Type B pancreatic cell (in vitro differentiated cells): ENCODE measurements around the gene DLGAP4. TPM values are rescaled to one million over a fixed set of nuclear protein-coding genes. Genes with fewer than 3 reads are reported as not detected.

ENCODE experiments used
- DNase-seq: peaks from one replicate; pipeline ENCODE4 v3.0.0; 2021; ENCODE audit warnings: mixed read lengths; ENCODE audit not compliant: unreplicated experiment; ENCODE audit errors: extremely low spot score
- H3K27ac Mint-ChIP-seq: 2 replicates; pipeline ENCODE4 v1.8.0; 2021; ENCODE audit warnings: mild to moderate bottlenecking, mixed read lengths
- H3K27me3 Mint-ChIP-seq: 2 replicates; pipeline ENCODE4 v1.8.0; 2021; ENCODE audit warnings: mixed read lengths
- H3K36me3 Mint-ChIP-seq: 2 replicates; pipeline ENCODE4 v1.8.0; 2021; ENCODE audit warnings: mixed read lengths
- H3K4me1 Mint-ChIP-seq: one replicate; pipeline ENCODE4 v1.8.0; 2021; ENCODE audit warnings: mixed read lengths; ENCODE audit not compliant: unreplicated experiment
- H3K4me3 Mint-ChIP-seq: 2 replicates; pipeline ENCODE4 v1.8.0; 2021; ENCODE audit warnings: mild to moderate bottlenecking, mixed read lengths
- H3K9me3 Mint-ChIP-seq: 2 replicates; pipeline ENCODE4 v1.8.0; 2021; ENCODE audit warnings: mixed read lengths
- total RNA-seq: library from RNA; stranded (reverse); gene quantifications from 2 replicates; pipeline ENCODE4 v1.2.1, GENCODE V29; 2021; ENCODE audit warnings: low replicate concordance
- TF ChIP-seq, protein P1 (sequence below): fragments of 200-600 bp; sonication (generic); conservative IDR thresholded peaks from 2 replicates; pipeline ENCODE4 v1.5.0; 2021; ENCODE audit warnings: antibody characterized with exemption, mild to moderate bottlenecking

Gene DLGAP4
- total RNA-seq, 1 donor from 2014 or later = 78.0 TPM

DNA sequence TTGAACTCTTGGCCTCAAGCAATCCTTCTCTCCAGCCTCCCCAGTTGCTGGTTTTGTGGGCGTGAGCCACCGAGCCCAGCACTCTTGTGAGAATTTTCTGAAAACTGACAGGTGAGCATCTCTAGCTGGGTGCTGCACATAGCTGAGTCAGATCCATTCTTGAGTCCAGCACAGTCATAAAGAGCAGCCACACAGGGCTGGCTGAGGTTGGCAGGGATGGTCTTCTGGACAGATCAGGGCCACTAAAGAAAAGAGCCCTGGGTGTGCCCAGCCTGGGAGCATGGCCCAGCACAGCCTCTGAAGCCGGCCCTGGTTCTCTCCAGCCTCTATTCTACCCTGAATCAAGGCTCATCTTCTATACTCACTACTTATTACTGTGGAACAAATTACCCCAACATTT lies 11.5 kb downstream of the DLGAP4 start:
- TF ChIP-seq, protein P1, sequence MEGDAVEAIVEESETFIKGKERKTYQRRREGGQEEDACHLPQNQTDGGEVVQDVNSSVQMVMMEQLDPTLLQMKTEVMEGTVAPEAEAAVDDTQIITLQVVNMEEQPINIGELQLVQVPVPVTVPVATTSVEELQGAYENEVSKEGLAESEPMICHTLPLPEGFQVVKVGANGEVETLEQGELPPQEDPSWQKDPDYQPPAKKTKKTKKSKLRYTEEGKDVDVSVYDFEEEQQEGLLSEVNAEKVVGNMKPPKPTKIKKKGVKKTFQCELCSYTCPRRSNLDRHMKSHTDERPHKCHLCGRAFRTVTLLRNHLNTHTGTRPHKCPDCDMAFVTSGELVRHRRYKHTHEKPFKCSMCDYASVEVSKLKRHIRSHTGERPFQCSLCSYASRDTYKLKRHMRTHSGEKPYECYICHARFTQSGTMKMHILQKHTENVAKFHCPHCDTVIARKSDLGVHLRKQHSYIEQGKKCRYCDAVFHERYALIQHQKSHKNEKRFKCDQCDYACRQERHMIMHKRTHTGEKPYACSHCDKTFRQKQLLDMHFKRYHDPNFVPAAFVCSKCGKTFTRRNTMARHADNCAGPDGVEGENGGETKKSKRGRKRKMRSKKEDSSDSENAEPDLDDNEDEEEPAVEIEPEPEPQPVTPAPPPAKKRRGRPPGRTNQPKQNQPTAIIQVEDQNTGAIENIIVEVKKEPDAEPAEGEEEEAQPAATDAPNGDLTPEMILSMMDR = no peak

DNA sequence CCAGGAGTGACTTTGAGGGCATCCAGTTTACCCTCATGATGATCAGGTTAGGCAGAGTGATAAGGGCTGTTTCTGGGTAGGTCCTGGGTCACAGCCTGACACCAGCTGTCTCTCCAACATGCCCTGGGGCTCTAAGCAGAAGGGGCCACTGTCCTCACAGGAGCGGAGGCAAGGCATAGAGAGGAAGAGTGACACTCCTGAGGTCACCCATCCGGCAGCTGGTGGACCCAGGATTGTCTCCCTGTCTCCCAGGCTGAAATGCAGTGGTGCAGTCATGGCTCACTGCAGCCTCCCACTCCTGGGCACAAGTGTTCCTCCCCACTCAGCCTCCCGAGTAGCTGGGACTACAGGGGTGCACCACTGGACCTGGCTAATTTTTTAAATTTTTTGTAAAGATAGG lies 12.0 kb downstream of the DLGAP4 start:
- Mint-ChIP-seq H3K27ac (no peak overlapping the region), H3K27me3 (peaks cover 26% of the 10 kb centered on the region), H3K4me1 (no peaks in the 10 kb centered on the region), H3K4me3 (no peak overlapping the region), H3K36me3 (no peaks in the 10 kb centered on the region), H3K9me3 (no peaks in the 10 kb centered on the region)
- DNase-seq = no peak
- TF ChIP-seq, protein P1 = no peak

More for the DNA sequence above, 11.5 kb downstream of the DLGAP4 start:
- H3K4me3 Mint-ChIP-seq = no peak overlapping the region
- H3K36me3 Mint-ChIP-seq = no peaks in the 10 kb centered on the region
- H3K4me1 Mint-ChIP-seq = no peaks in the 10 kb centered on the region
- no peaks in the 10 kb centered on the region for H3K9me3 Mint-ChIP-seq
- H3K27ac Mint-ChIP-seq = no peak overlapping the region
- DNase-seq = no peak
- peaks cover 27% of the 10 kb centered on the region for H3K27me3 Mint-ChIP-seq

DNA sequence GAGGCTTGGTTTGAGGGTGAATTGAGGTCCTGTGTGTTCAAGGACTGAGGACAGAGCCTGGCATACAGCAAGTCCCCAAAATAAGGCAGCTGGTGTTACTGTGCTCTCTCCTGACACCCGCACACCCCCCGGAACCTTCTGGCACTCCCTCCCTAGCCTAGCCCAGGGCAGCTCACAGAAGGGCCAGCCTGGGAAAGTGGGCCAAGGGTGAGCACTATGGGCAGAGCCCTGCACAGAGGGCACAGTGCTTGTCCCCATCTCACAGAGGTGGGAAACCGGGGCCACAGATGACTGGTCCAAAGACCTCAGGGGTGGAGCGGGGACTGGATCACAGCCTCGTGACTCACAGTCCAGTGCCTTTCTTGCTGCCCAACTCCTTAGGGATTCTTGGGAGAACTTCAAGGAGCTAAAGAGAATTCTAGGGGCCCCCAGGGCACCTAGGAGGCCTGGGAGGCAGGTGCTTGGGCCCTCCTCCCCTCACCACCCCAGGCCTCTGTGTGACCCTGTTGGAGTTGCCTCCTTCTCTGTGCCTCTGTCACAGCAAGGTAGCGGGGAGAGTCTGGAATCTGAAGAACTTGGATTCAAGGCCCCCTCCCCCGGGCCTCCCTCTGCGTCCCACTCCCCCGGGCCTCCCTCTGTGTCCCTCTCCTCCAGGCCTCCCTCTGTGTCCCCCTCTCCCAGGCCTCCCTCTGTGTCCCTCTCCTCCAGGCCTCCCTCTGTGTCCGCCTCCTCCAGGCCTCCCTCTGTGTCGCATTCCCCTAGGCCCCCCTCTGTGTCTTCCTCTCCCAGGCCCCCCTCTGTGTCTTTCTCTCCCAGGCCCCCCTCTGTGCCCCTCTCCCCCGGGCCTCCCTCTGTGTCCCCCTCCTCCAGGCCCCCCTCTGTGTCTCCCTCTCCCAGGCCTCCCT lies 13.5 kb downstream of the DLGAP4 start:
- TF ChIP-seq, protein P1 = no peak
- DNase-seq = no peak
- Mint-ChIP-seq H3K27me3 (peaks cover 26% of the 10 kb centered on the region), H3K36me3 (no peaks in the 10 kb centered on the region), H3K9me3 (no peaks in the 10 kb centered on the region), H3K27ac (no peak overlapping the region), H3K4me3 (no peak overlapping the region), H3K4me1 (no peaks in the 10 kb centered on the region)

DNA sequence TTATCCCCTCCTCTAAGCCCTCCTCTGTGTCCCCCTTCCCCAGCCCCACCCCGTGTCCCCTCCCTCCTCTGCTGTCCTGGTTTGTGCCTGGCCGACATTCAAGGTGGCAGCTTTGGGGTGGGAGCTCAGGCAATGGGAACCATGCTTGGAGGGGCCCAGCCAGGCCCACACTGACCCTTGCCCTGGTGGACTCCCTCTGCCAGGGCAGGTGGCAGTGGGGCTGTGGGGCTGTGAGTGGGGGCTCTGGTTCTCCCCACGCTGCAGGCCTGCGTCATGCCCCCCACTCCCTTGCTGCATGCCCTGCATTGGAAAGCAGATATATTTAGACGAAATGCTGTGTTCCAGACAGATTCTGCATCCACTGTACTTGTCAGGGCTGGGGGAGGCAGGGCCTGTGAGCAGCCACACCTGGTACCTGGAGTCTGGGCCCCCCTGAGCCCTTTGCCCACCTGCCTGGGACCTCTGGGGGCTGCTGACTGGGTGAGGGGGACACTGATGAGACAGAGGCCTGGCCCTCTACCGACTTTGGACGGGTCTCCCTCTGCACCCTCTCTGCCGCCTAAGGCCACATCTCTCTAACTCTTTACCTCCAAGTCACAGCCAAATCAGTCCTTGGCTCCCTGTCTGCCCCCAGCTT lies 14.2 kb downstream of the DLGAP4 start:
- H3K36me3 Mint-ChIP-seq = no peaks in the 10 kb centered on the region
- H3K4me1 Mint-ChIP-seq = no peaks in the 10 kb centered on the region
- no peaks in the 10 kb centered on the region for H3K9me3 Mint-ChIP-seq
- no peak overlapping the region for H3K27ac Mint-ChIP-seq
- H3K4me3 Mint-ChIP-seq = no peak overlapping the region
- no peak for DNase-seq
- peaks cover 27% of the 10 kb centered on the region for H3K27me3 Mint-ChIP-seq
- TF ChIP-seq, protein P1 = no peak

DNA sequence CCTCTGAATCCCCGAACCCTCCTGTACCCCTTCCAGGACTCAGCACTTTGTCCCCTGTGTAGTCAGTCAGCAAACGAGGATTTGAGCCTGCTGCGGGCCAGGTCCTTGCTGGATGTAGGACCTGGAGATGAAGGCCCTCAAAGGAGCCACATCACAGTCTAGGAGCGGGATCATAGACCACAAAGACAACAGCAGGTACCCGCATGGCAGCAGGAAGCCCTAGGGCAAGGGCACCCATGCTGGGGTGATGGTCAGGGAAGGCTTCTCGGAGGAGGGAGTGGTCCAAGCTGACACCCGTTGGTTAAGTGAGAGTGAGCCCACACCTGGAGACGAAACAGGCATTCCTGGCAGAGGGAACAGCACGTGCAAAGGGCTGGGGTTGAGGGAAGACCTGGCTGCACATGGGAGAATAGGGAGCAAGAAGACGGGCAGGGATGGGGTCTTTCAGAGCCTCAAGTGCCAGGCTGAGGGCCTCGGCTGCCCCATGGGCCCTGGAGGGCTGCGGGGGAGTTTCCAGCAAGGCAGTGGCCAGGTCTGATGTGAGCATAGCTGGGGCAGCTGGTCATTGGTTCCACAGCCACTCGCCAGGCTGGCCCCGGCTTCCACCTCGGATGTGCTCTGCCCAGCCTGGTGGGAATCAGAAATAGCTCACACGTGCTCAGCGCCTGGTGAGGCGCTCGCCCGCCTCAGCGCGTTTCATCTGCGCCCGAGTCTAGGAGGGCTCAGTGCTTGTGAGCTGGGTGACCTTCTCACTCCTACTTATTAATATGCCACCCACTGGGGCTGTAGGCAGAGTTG lies 15.0 kb downstream of the DLGAP4 start:
- Mint-ChIP-seq H3K9me3 (no peaks in the 10 kb centered on the region), H3K36me3 (no peaks in the 10 kb centered on the region), H3K27me3 (peaks cover 27% of the 10 kb centered on the region), H3K27ac (no peak overlapping the region), H3K4me1 (no peaks in the 10 kb centered on the region), H3K4me3 (no peak overlapping the region)
- no peak for DNase-seq
- TF ChIP-seq, protein P1 = no peak
